ENCODE results near the gene BEND5. TPM values are rescaled to one million over a fixed set of nuclear protein-coding genes. Genes with fewer than 3 reads are reported as not detected.

BEND5 gene
- total RNA-seq, 4 donors from 2014 or later: 0.64 to 1.4 (median 0.85) TPM

GRCh38 chr1:48758976-48759375 lies 17.7 kb downstream of the BEND5 start:
- Histone ChIP-seq H3K4me3 (no peak overlapping the region), H3K9me3 (no peaks in the 10 kb centered on the region), H3K27ac (no peak overlapping the region), H3K36me3 (peaks cover 13% of the 10 kb centered on the region), H3K4me1 (peaks cover 5% of the 10 kb centered on the region), H3K27me3 (no peaks in the 10 kb centered on the region)
- TF ChIP-seq EP300 (IDR thresholded peaks at IDR 0.05): no peak
- TF ChIP-seq CTCF (IDR thresholded peaks at IDR 0.05): no peak
- no peak for TF ChIP-seq POLR2A (IDR thresholded peaks at IDR 0.05)
- TF ChIP-seq POLR2AphosphoS5 (IDR thresholded peaks at IDR 0.05): no peak
- WGBS: 96% methylated on average over 17 of the region's 18 CpGs
- no peak for DNase-seq (ENCODE audit: low spot score in 2 of 2)

- Histone ChIP-seq H3K27me3 (no peaks in the 10 kb centered on the region), H3K36me3 (peaks cover 13% of the 10 kb centered on the region), H3K9me3 (no peaks in the 10 kb centered on the region), H3K4me1 (peaks cover 5% of the 10 kb centered on the region), H3K4me3 (no peak overlapping the region), H3K27ac (no peak overlapping the region)
- no peak for DNase-seq (ENCODE audit: low spot score in 2 of 2)
- 95% methylated on average over 2 of the region's 2 CpGs for WGBS
- TF ChIP-seq POLR2AphosphoS5 (IDR thresholded peaks at IDR 0.05) (no peak), EP300 (IDR thresholded peaks at IDR 0.05) (no peak), POLR2A (IDR thresholded peaks at IDR 0.05) (no peak), CTCF (IDR thresholded peaks at IDR 0.05) (no peak)
Measured at GRCh38 chr1:48757363-48757762, 19.3 kb downstream of the BEND5 start.

- no peaks in the 10 kb centered on the region for H3K27me3 ChIP-seq
- 100% methylated on average over 1 of the region's 1 CpG for WGBS
- no peak for TF ChIP-seq CTCF (IDR thresholded peaks at IDR 0.05)
- no peak for TF ChIP-seq POLR2AphosphoS5 (IDR thresholded peaks at IDR 0.05)
- TF ChIP-seq EP300 (IDR thresholded peaks at IDR 0.05): no peak
- no peak for TF ChIP-seq POLR2A (IDR thresholded peaks at IDR 0.05)
- no peak overlapping the region for H3K27ac ChIP-seq
- H3K4me1 ChIP-seq: peaks cover 2% of the 10 kb centered on the region
- no peak overlapping the region for H3K4me3 ChIP-seq
- peaks cover 13% of the 10 kb centered on the region for H3K36me3 ChIP-seq
- no peaks in the 10 kb centered on the region for H3K9me3 ChIP-seq
- DNase-seq (ENCODE audit: low spot score in 2 of 2): no peak
Measured at GRCh38 chr1:48756683-48757316, 19.9 kb downstream of the BEND5 start.

GRCh38 chr1:48753293-48753692 lies 23.4 kb downstream of the BEND5 start:
- Histone ChIP-seq H3K27ac (no peak overlapping the region), H3K4me1 (no peaks in the 10 kb centered on the region), H3K9me3 (no peaks in the 10 kb centered on the region), H3K4me3 (no peak overlapping the region), H3K36me3 (peaks cover 7% of the 10 kb centered on the region), H3K27me3 (no peaks in the 10 kb centered on the region)
- TF ChIP-seq POLR2A (IDR thresholded peaks at IDR 0.05) (no peak), EP300 (IDR thresholded peaks at IDR 0.05) (no peak), CTCF (IDR thresholded peaks at IDR 0.05) (no peak), POLR2AphosphoS5 (IDR thresholded peaks at IDR 0.05) (no peak)
- DNase-seq (ENCODE audit: low spot score in 2 of 2): no peak
- 72% methylated on average over 1 of the region's 1 CpG for WGBS

GRCh38 chr1:48750109-48750508 lies 26.6 kb downstream of the BEND5 start:
- H3K27ac ChIP-seq: no peak overlapping the region
- H3K9me3 ChIP-seq: no peaks in the 10 kb centered on the region
- TF ChIP-seq POLR2A (IDR thresholded peaks at IDR 0.05) (no peak), EP300 (IDR thresholded peaks at IDR 0.05) (no peak)
- H3K4me3 ChIP-seq: no peak overlapping the region
- 100% methylated on average over 1 of the region's 1 CpG for WGBS
- no peak for DNase-seq (ENCODE audit: low spot score in 2 of 2)
- H3K4me1 ChIP-seq: no peaks in the 10 kb centered on the region
- no peaks in the 10 kb centered on the region for H3K27me3 ChIP-seq
- peaks cover 11% of the 10 kb centered on the region for H3K36me3 ChIP-seq

- Histone ChIP-seq H3K27ac (no peak overlapping the region), H3K27me3 (no peaks in the 10 kb centered on the region), H3K4me1 (no peaks in the 10 kb centered on the region), H3K36me3 (peaks cover 12% of the 10 kb centered on the region), H3K4me3 (no peak overlapping the region), H3K9me3 (no peaks in the 10 kb centered on the region)
- 80% methylated on average over 7 of the region's 7 CpGs for WGBS
- no peak for TF ChIP-seq EP300 (IDR thresholded peaks at IDR 0.05)
- no peak for DNase-seq (ENCODE audit: low spot score in 2 of 2)
Measured at GRCh38 chr1:48749068-48749467, 27.6 kb downstream of the BEND5 start.

All from suprapubic skin (tissue), 4 donors.